Calu3 (cell line): ENCODE data around the gene NEK5. TPM values are rescaled to one million over a fixed set of nuclear protein-coding genes. Genes with fewer than 3 reads are reported as not detected.
A peak's percentile ranks its signal among the peaks of the same experiment; 100 is the strongest.

Experiments
- BruUV-seq: library from RNA; stranded (reverse); fragments of 400-500 nt; replicated peaks from 2 replicates; lab custom pipeline; 2021; lab: Mats Ljungman, UMichigan
- CTCF ChIA-PET: fragments of 300-600 bp; sonication (Branson Sonifier 250); formaldehyde crosslinking; loops from one replicate; lab custom pipeline; 2022; ENCODE audit warnings: antibody characterized with exemption; lab: Charles Lee
- DNase-seq: peaks from one replicate; pipeline ENCODE4 v3.0.0; 2022
- H3K27ac Mint-ChIP-seq: one replicate; pipeline ENCODE4 v1.8.0; 2022; ENCODE audit warnings: mixed read lengths; ENCODE audit not compliant: unreplicated experiment
- H3K27me3 Mint-ChIP-seq: one replicate; pipeline ENCODE4 v1.8.0; 2022; ENCODE audit warnings: mixed read lengths; ENCODE audit not compliant: unreplicated experiment
- H3K36me3 Mint-ChIP-seq: one replicate; pipeline ENCODE4 v1.8.0; 2022; ENCODE audit warnings: mild to moderate bottlenecking, moderate library complexity, mixed read lengths; ENCODE audit not compliant: insufficient read depth, unreplicated experiment
- H3K4me1 Mint-ChIP-seq: one replicate; pipeline ENCODE4 v1.8.0; 2022; ENCODE audit warnings: mild to moderate bottlenecking, low read depth, mixed read lengths; ENCODE audit not compliant: unreplicated experiment
- H3K4me3 Mint-ChIP-seq: one replicate; pipeline ENCODE4 v1.8.0; 2022; ENCODE audit warnings: mild to moderate bottlenecking, low read depth, moderate library complexity, mixed read lengths; ENCODE audit not compliant: unreplicated experiment
- H3K9me3 Mint-ChIP-seq: one replicate; pipeline ENCODE4 v1.8.0; 2022; ENCODE audit warnings: low read depth, mixed read lengths; ENCODE audit not compliant: unreplicated experiment
- CTCF ChIP-seq: fragments of 200-600 bp; IDR thresholded peaks from one replicate; pipeline ENCODE4 v1.8.0; 2022; ENCODE audit warnings: antibody characterized with exemption; ENCODE audit not compliant: unreplicated experiment
- intact Hi-C: fragments of 100-400 bp; cut with micrococcal nuclease; formaldehyde crosslinking; loops from one replicate; pipeline ENCODE4 v1.10.0; 2022; ENCODE audit not compliant: unreplicated experiment
- total RNA-seq: library from RNA; stranded (reverse); gene quantifications from 2 replicates; pipeline ENCODE4 v1.2.3, GENCODE V29; 2022

The NEK5 gene
- total RNA-seq, 1 experiment from 2014 or later: 0.38 TPM

- CTCF ChIA-PET: no interaction called here
- no peak for DNase-seq
- no peak overlapping the region for H3K4me3 Mint-ChIP-seq
- no peaks in the 10 kb centered on the region for H3K36me3 Mint-ChIP-seq
- BruUV-seq: no TSS peak
- peaks cover 47% of the 10 kb centered on the region for H3K27me3 Mint-ChIP-seq
- no peak overlapping the region for H3K27ac Mint-ChIP-seq
- peaks cover 46% of the 10 kb centered on the region for H3K4me1 Mint-ChIP-seq
- no peak for TF ChIP-seq CTCF
- no peaks in the 10 kb centered on the region for H3K9me3 Mint-ChIP-seq
- intact Hi-C loops: loop anchor here (10.0 kb wide), 2 partner anchors 108 to 202 kb away; no protein-coding TSS in a partner anchor
Observed at GRCh38 chr13:52002361-52002760, 126.5 kb downstream of the NEK5 start.

GRCh38 chr13:52001120-52001731, 127.6 kb downstream of the NEK5 start:
- peaks cover 37% of the 10 kb centered on the region for H3K4me1 Mint-ChIP-seq

GRCh38 chr13:51999921-52000320, 129.0 kb downstream of the NEK5 start:
- Mint-ChIP-seq H3K36me3 (no peaks in the 10 kb centered on the region), H3K4me1 (peaks cover 34% of the 10 kb centered on the region), H3K4me3 (no peak overlapping the region), H3K27me3 (peaks cover 29% of the 10 kb centered on the region), H3K9me3 (no peaks in the 10 kb centered on the region), H3K27ac (no peak overlapping the region)
- DNase-seq: no peak
- intact Hi-C loops: loop anchor here (2.0 to 10.0 kb wide), 3 partner anchors 105 to 205 kb away; no protein-coding TSS in a partner anchor
- no TSS peak for BruUV-seq
- CTCF ChIA-PET: interaction anchor here (1.3 kb wide), 2 partner anchors 128 to 129 kb away, joined by 3 to 4 read pairs; partner anchors contain the start of gene NEK5
- no peak for TF ChIP-seq CTCF

More at GRCh38 chr13:52001120-52001731, 127.6 kb downstream of the NEK5 start:
- Mint-ChIP-seq H3K27ac (no peak overlapping the region), H3K27me3 (peaks cover 36% of the 10 kb centered on the region), H3K4me3 (no peak overlapping the region), H3K36me3 (no peaks in the 10 kb centered on the region), H3K9me3 (no peaks in the 10 kb centered on the region)
- DNase-seq: no peak
- BruUV-seq: no TSS peak
- CTCF ChIA-PET: no interaction called here
- intact Hi-C loops: loop anchor here (2.0 to 10.0 kb wide), 3 partner anchors 106 to 204 kb away; no protein-coding TSS in a partner anchor
- peak; percentile 39 for TF ChIP-seq CTCF

- no peak overlapping the region for H3K27ac Mint-ChIP-seq
- no TSS peak for BruUV-seq
- no peak overlapping the region for H3K4me3 Mint-ChIP-seq
- DNase-seq: no peak
- no peaks in the 10 kb centered on the region for H3K9me3 Mint-ChIP-seq
- CTCF ChIA-PET: interaction anchor here (1.3 kb wide), 2 partner anchors 128 to 129 kb away, joined by 3 to 4 read pairs; partner anchors contain the start of gene NEK5
- intact Hi-C loops: no loop called here
- TF ChIP-seq CTCF: no peak
- H3K27me3 Mint-ChIP-seq: peaks cover 29% of the 10 kb centered on the region
- no peaks in the 10 kb centered on the region for H3K36me3 Mint-ChIP-seq
- H3K4me1 Mint-ChIP-seq: peaks cover 34% of the 10 kb centered on the region
Observed at GRCh38 chr13:51999510-51999911, 129.4 kb downstream of the NEK5 start.
